HG03565 (cell line): Measurements from ENCODE around the gene ASXL1.

Experiments
- ATAC-seq: cut with Tn5 transposase; IDR thresholded peaks from one replicate; pipeline ENCODE4 v1.9.1; 2021; ENCODE audit warnings: mild to moderate bottlenecking, moderate library complexity; ENCODE audit not compliant: unreplicated experiment

The ASXL1 gene

GRCh38 chr20:32450484-32451061 is 92.4 kb downstream of the ASXL1 start:
- ATAC-seq, result no peak

GRCh38 chr20:32451340-32451681 is 93.2 kb downstream of the ASXL1 start:
- ATAC-seq, result no peak

GRCh38 chr20:32451682-32452461 is 93.7 kb downstream of the ASXL1 start:
- no peak for ATAC-seq

- ATAC-seq, result no peak
Observed at GRCh38 chr20:32452776-32453466, 94.8 kb downstream of the ASXL1 start.

- ATAC-seq, result no peak
Observed at GRCh38 chr20:32453467-32454163, 95.5 kb downstream of the ASXL1 start.

- no peak for ATAC-seq
Observed at GRCh38 chr20:32454164-32455145, 96.3 kb downstream of the ASXL1 start.

- ATAC-seq, result no peak
Observed at GRCh38 chr20:32455171-32455900, 97.2 kb downstream of the ASXL1 start.

- ATAC-seq, result no peak
Observed at GRCh38 chr20:32455901-32456701, 98.0 kb downstream of the ASXL1 start.

- ATAC-seq, result no peak
Observed at GRCh38 chr20:32456869-32457478, 98.8 kb downstream of the ASXL1 start.

- ATAC-seq, result no peak
Observed at GRCh38 chr20:32457479-32457986, 99.4 kb downstream of the ASXL1 start.

- no peak for ATAC-seq
Observed at GRCh38 chr20:32458061-32458836, 100.1 kb downstream of the ASXL1 start.

GRCh38 chr20:32458837-32459220 is 100.7 kb downstream of the ASXL1 start:
- no peak for ATAC-seq

- ATAC-seq, result no peak
Observed at GRCh38 chr20:32460231-32460630, 102.1 kb downstream of the ASXL1 start.

GRCh38 chr20:32460683-32461320 is 102.7 kb downstream of the ASXL1 start:
- no peak for ATAC-seq

- ATAC-seq, result no peak
Observed at GRCh38 chr20:32461836-32462600, 103.9 kb downstream of the ASXL1 start.

GRCh38 chr20:32462900-32463641 is 104.9 kb downstream of the ASXL1 start:
- ATAC-seq, result no peak
